ENCODE measurements around the gene ABCG1. TPM values are rescaled to one million over a fixed set of nuclear protein-coding genes. Genes with fewer than 3 reads are reported as not detected.

Gene ABCG1
- total RNA-seq, 1 donor from 2014 or later, result 1.3 TPM

- Histone ChIP-seq H2AFZ (ENCODE audit: low read depth, low read length) (no peak overlapping the region), H3K4me2 (ENCODE audit: low read length) (no peak overlapping the region), H3K9ac (ENCODE audit: low read length) (no peak overlapping the region), H3K79me2 (ENCODE audit: insufficient read depth, low read length) (no peaks in the 10 kb centered on the region), H3K9me3 (ENCODE audit: insufficient read depth, low read depth, low read length) (no peaks in the 10 kb centered on the region), H3K36me3 (ENCODE audit: insufficient read depth, low read length) (no peaks in the 10 kb centered on the region), H3K27ac (ENCODE audit: low read depth, low read length) (no peak overlapping the region), H3K27me3 (ENCODE audit: insufficient read depth, low read length) (peaks cover 16% of the 10 kb centered on the region), H3K4me1 (ENCODE audit: insufficient read depth, low read length) (no peaks in the 10 kb centered on the region), H3K4me3 (ENCODE audit: insufficient read depth, low read depth, low read length) (no peak overlapping the region), H4K20me1 (ENCODE audit: insufficient read depth, low read length) (no peaks in the 10 kb centered on the region)
- TF ChIP-seq EZH2 (IDR thresholded peaks at IDR 0.05; ENCODE audit: insufficient read depth, low read length), result no peak
- TF ChIP-seq CTCF (IDR thresholded peaks at IDR 0.05; ENCODE audit: insufficient read depth, low read depth, low read length), result no peak
- no peak overlapping the region for H3K27ac Mint-ChIP-seq (ENCODE audit: unreplicated experiment)
- no peaks in the 10 kb centered on the region for H3K9me3 Mint-ChIP-seq (ENCODE audit: unreplicated experiment)
- DNase-seq (ENCODE audit: low read depth) (no peak), FAIRE-seq (no peak)
- H3K27me3 Mint-ChIP-seq (ENCODE audit: low read depth, unreplicated experiment), result peaks cover 70% of the 10 kb centered on the region
- H3K4me1 Mint-ChIP-seq (ENCODE audit: low read depth, unreplicated experiment), result no peaks in the 10 kb centered on the region
- H3K4me3 Mint-ChIP-seq (ENCODE audit: unreplicated experiment), result no peak overlapping the region
- H3K36me3 Mint-ChIP-seq (ENCODE audit: low read depth, unreplicated experiment), result no peaks in the 10 kb centered on the region
Measured at GRCh38 chr21:42256316-42256715, 37.4 kb downstream of the ABCG1 start.

DNA sequence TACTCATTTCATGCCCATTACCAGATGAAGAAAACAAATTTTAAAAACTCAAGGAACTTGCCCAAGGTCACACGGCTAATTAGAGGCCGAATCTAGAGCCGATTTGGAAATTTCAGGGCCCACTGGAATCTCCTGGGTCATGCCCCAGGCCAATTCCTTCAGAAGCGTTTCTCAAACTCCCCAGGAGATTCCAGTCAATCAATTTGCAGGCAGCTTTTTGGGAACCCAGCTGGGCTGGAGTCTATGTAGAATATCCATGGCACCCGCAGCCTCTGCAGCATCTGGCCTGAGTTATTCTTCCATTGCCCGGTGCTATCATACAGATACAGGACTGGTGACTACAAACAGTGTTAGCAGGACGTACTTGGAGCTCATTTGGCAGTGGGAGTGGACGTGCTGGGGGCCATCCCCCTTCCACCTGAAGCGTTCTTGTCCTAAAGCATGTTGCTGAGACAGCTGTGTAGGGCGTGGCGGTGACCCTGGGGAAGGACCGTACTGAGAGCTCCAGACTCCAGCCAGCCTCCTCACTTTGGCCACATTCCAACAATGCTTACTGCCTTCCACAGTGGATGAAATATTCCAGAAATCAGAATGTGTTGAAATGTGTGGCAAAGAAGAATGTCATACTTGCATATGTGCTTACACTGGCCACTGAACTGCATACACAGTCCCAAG is 38.3 kb downstream of the ABCG1 start:
- no peaks in the 10 kb centered on the region for H3K36me3 Mint-ChIP-seq (ENCODE audit: low read depth, unreplicated experiment)
- peaks cover 2% of the 10 kb centered on the region for H3K4me1 Mint-ChIP-seq (ENCODE audit: low read depth, unreplicated experiment)
- Histone ChIP-seq H3K4me3 (ENCODE audit: insufficient read depth, low read depth, low read length) (no peak overlapping the region), H4K20me1 (ENCODE audit: insufficient read depth, low read length) (no peaks in the 10 kb centered on the region), H3K27ac (ENCODE audit: low read depth, low read length) (no peak overlapping the region), H3K9ac (ENCODE audit: low read length) (no peak overlapping the region), H3K9me3 (ENCODE audit: insufficient read depth, low read depth, low read length) (no peaks in the 10 kb centered on the region), H2AFZ (ENCODE audit: low read depth, low read length) (no peak overlapping the region), H3K27me3 (ENCODE audit: insufficient read depth, low read length) (peaks cover 23% of the 10 kb centered on the region), H3K79me2 (ENCODE audit: insufficient read depth, low read length) (no peaks in the 10 kb centered on the region), H3K4me1 (ENCODE audit: insufficient read depth, low read length) (no peaks in the 10 kb centered on the region), H3K4me2 (ENCODE audit: low read length) (no peak overlapping the region), H3K36me3 (ENCODE audit: insufficient read depth, low read length) (no peaks in the 10 kb centered on the region)
- H3K27me3 Mint-ChIP-seq (ENCODE audit: low read depth, unreplicated experiment), result peaks cover 71% of the 10 kb centered on the region
- no peak overlapping the region for H3K27ac Mint-ChIP-seq (ENCODE audit: unreplicated experiment)
- TF ChIP-seq CTCF (IDR thresholded peaks at IDR 0.05; ENCODE audit: insufficient read depth, low read depth, low read length), result no peak
- no peak for TF ChIP-seq EZH2 (IDR thresholded peaks at IDR 0.05; ENCODE audit: insufficient read depth, low read length)
- no peak for DNase-seq (ENCODE audit: low read depth)
- no peaks in the 10 kb centered on the region for H3K9me3 Mint-ChIP-seq (ENCODE audit: unreplicated experiment)
- H3K4me3 Mint-ChIP-seq (ENCODE audit: unreplicated experiment), result no peak overlapping the region
- no peak for FAIRE-seq

DNA sequence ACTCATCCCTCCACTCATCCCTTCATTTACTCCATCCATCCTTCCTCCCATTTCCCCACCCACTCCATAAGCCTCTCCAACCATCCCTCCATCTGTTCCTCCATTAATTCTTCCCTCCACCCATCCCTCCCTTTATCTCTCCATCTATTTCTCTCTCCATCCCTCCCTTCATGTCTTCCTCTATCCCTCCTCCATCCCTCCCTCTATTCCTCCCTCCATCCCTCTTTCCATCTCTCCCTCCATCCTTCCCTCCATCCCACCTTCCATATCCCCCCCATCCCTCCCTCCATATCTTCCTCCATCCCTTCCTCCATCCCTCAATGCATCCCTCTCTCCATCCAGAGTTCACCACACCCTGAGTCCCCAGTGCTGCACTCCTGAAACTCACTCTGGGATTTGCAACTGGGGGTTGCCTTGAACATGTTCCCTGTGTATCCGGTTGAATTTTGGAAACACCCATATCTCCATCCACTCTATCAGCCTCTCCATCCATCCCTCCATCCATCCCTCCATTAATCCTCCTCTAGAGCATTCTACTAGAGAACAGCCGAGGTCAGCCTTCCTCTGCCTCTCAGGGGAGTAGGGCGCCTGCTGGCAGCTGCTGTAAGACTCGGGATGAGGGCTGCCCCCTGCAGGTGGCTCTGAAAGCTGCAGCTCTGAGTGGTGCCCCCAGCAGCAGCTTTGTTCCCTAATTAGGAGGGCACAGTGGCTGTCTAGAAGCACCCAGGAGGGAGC is 39.4 kb downstream of the ABCG1 start:
- no peak overlapping the region for H3K27ac ChIP-seq (ENCODE audit: low read depth, low read length)
- no peak overlapping the region for H3K9ac ChIP-seq (ENCODE audit: low read length)
- no peak overlapping the region for H2AFZ ChIP-seq (ENCODE audit: low read depth, low read length)
- no peak overlapping the region for H3K4me3 ChIP-seq (ENCODE audit: insufficient read depth, low read depth, low read length)
- peaks cover 65% of the 10 kb centered on the region for H3K27me3 Mint-ChIP-seq (ENCODE audit: low read depth, unreplicated experiment)
- no peaks in the 10 kb centered on the region for H3K79me2 ChIP-seq (ENCODE audit: insufficient read depth, low read length)
- TF ChIP-seq EZH2 (IDR thresholded peaks at IDR 0.05; ENCODE audit: insufficient read depth, low read length) (no peak), CTCF (IDR thresholded peaks at IDR 0.05; ENCODE audit: insufficient read depth, low read depth, low read length) (peak; percentile 52)
- peaks cover 20% of the 10 kb centered on the region for H3K27me3 ChIP-seq (ENCODE audit: insufficient read depth, low read length)
- no peaks in the 10 kb centered on the region for H3K9me3 ChIP-seq (ENCODE audit: insufficient read depth, low read depth, low read length)
- H4K20me1 ChIP-seq (ENCODE audit: insufficient read depth, low read length), result no peaks in the 10 kb centered on the region
- H3K36me3 Mint-ChIP-seq (ENCODE audit: low read depth, unreplicated experiment), result no peaks in the 10 kb centered on the region
- DNase-seq (ENCODE audit: low read depth) (no peak), FAIRE-seq (no peak)
- no peak overlapping the region for H3K4me3 Mint-ChIP-seq (ENCODE audit: unreplicated experiment)
- no peaks in the 10 kb centered on the region for H3K9me3 Mint-ChIP-seq (ENCODE audit: unreplicated experiment)
- peak overlapping the region; percentile 28 for H3K27ac Mint-ChIP-seq (ENCODE audit: unreplicated experiment)
- no peak overlapping the region for H3K4me2 ChIP-seq (ENCODE audit: low read length)
- H3K4me1 ChIP-seq (ENCODE audit: insufficient read depth, low read length), result no peaks in the 10 kb centered on the region
- peaks cover 2% of the 10 kb centered on the region for H3K4me1 Mint-ChIP-seq (ENCODE audit: low read depth, unreplicated experiment)
- H3K36me3 ChIP-seq (ENCODE audit: insufficient read depth, low read length), result no peaks in the 10 kb centered on the region

All from astrocyte (in vitro differentiated cells and primary cell).